ENCODE results near the gene HIGD1A.

HIGD1A gene

GRCh38 chr3:42799376-42799775 lies 4.9 kb downstream of the HIGD1A start:
- no peak for DNase-seq (ENCODE audit: low read depth)

GRCh38 chr3:42796332-42796885 lies 7.9 kb downstream of the HIGD1A start:
- DNase-seq (ENCODE audit: low read depth), result no peak

DNA sequence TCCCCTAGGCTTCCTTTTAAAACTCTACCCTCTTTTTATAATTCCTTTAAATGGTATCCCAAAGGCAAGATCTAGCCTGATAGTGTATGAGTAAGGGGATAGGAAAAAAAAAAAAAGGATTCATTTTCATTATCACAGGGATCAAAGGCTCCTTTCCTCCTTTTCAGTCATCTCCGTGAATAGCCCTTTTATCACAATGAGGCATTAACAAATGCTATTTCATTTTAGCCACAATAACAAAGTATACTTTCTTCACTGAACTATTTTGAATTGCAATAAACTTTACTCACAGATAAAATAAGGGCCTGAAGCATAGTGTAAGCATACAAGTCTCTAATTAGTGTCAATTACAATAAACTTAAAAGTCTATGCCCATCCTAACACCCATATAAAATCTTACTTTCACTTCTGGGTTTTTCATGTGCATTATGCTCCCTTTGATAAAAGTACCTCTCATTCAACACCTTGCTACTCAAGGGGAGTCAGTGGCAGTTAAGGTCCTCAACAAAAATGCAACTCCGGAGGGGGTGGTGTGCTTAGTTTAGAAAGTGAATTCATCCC lies 8.6 kb downstream of the HIGD1A start:
- DNase-seq (ENCODE audit: low read depth), result no peak

DNA sequence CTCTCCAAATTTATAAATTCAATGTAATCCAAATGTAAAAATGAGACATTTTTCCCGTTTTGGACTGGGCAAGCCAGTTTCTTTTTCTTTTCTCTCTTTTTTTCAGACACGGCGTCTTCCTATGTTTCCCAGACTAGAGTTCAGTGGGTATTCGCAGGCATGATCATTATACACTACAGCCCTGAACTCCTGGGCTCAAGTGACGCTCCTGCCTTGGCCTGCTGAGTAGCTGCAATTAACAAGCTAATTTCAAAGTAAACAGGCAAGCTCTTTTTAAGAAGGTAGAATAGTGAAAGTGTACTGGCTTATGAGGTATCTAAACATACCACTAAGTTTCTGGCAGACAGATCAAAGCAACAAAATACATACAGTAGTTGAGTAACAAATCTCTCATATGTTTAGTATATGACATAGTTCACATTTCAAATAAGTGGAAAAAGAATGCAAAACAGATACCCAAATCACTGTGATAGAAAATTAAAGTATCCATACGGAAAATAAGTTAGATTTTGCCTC lies 13.5 kb downstream of the HIGD1A start:
- no peak for DNase-seq (ENCODE audit: low read depth)

GRCh38 chr3:42786631-42787030 lies 17.7 kb downstream of the HIGD1A start:
- DNase-seq (ENCODE audit: low read depth), result no peak

DNA sequence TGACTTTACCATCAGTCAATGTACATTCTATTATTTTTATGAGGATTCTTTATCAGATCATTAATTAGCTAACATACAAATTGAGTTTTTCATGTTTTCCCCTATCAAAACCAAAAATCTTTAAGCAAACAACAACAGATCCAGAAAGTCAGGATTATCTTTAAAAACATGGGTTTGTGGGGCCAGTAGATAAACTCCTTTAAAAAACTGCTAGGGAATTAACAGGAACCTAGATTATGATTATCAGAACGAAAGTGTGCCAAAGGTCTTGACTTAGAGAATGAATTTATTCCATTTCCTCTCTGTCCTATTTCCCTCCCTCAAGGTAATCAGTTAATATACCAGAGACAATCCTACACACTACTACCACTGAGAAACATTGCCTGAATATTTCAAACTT lies 18.1 kb downstream of the HIGD1A start:
- DNase-seq (ENCODE audit: low read depth), result no peak

GRCh38 chr3:42780892-42781700 lies 23.2 kb downstream of the HIGD1A start:
- peak; percentile 73 for DNase-seq (ENCODE audit: low read depth)

GRCh38 chr3:42780398-42780797 lies 23.9 kb downstream of the HIGD1A start:
- DNase-seq (ENCODE audit: low read depth), result no peak

DNA sequence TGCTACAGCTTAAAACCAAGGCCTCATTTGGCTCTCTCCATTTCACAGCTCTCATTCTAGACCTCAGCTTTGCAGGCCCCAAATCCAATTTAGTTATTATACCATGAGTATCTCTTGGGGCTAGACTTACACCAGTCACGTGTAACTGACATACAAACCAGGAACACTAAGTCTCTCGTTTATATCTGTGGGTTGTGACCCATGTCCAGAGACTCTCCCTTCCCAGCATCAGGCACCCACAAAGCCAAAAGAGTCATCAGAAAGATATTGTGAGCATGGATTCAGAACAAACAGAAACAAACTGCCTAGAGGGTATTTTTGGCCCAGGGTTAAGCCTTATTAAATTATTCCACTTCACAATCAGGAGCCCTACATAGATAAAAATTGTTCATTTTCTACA lies 25.6 kb downstream of the HIGD1A start:
- DNase-seq (ENCODE audit: low read depth), result peak; percentile 62

DNA sequence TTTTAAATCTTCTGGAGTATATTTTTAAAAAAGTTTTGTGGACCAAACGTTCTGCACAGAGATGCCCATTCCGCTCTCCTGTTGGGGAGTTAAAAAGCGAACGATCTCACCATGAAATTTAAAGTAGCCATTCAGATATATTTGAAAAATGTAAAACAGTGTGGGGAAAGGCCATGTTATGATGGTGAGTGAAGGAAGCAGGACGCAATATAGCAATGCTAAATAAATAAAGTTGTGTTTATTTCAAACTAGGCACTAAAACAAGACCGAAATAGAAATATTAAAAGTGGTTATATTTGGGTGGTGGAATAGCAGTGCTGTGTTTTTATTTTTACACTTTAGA lies 30.9 kb downstream of the HIGD1A start:
- DNase-seq (ENCODE audit: low read depth), result no peak

DNA sequence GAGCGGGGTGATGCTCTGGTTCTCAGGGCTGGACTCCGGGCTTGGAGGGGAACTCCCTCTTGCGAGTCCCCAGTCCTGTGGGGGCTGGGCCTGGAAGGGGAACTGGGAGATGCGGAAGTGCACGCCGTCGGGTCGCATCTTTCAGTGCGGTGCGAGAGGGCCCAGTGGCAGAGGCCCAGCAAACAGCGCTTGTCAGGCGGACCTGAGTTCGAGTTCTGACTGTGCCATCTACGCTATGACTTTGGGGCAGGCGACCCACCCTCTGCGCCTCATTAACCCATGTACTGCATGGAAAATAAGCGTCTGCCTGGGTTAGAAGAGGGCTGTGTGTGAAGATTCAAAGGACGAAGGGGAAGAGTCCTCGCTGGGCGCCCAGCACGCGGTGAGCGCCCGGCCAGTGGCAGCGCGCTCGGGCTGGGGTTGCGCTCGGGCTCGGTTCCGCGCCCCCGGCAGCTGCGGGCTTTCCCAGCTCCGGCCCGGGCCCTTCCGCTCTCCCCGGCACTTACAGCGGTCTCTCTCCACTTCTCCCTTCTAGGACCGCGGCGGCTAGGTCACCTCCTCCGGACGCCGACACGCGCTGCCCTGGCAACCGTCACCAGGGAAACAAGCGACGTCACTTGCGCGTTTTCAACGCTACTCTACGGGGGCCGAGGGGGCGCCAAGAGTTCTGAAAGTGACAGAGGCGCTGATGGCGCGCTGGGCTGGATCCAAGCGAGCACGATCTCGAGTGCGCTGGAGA lies 31.5 kb downstream of the HIGD1A start, which contains the start of gene CCDC13:
Gene CCDC13 (minus strand): TSS at position 584 of the 739 bp plus-strand sequence. CDS start 14,908 bp downstream, outside the sequence.
- peak; percentile 91 for DNase-seq (ENCODE audit: low read depth)

- no peak for DNase-seq (ENCODE audit: low read depth)
These were observed 33.0 kb downstream of the HIGD1A start for GRCh38 chr3:42771271-42771670.

- DNase-seq (ENCODE audit: low read depth), result no peak
These were observed 34.7 kb downstream of the HIGD1A start for GRCh38 chr3:42769477-42770131.

GRCh38 chr3:42764561-42765295 lies 39.6 kb downstream of the HIGD1A start:
- DNase-seq (ENCODE audit: low read depth), result no peak

GRCh38 chr3:42764115-42764514 lies 40.2 kb downstream of the HIGD1A start:
- no peak for DNase-seq (ENCODE audit: low read depth)

- peak; percentile 26 for DNase-seq (ENCODE audit: low read depth)
These were observed 41.3 kb downstream of the HIGD1A start for GRCh38 chr3:42763021-42763420.

GRCh38 chr3:42762046-42762724 lies 42.1 kb downstream of the HIGD1A start:
- no peak for DNase-seq (ENCODE audit: low read depth)

DNA sequence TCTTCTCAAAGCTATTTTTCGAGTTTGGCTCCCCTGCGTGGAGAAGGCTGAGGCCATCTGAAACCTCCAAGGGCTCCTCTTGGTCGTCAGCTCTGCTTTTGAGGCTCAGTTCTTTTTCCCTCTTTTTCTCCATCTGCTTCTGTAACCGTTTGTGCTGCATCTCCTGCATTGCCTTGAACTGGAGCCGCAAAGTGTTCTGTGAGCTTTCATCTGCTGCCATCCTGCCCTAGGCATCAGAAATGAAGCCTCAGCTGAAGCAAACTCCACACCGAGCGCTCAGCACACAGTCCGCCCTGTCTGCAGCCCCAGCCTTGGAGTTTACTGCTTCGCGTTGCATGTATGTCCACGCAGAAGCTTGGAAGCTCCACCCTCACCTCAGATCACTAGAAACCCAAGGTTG lies 46.2 kb downstream of the HIGD1A start:
- no peak for DNase-seq (ENCODE audit: low read depth)

GRCh38 chr3:42756681-42757213 lies 47.5 kb downstream of the HIGD1A start:
- no peak for DNase-seq (ENCODE audit: low read depth)

Data from EH (cell line).